Astrocyte of the spinal cord (primary cell): ENCODE data around the gene CIAO2B.

Experiments used
- DNase-seq: peaks from one replicate; pipeline ENCODE4 v3.0.0; 2011; ENCODE audit warnings: low read depth, low spot score
- H3K4me3 ChIP-seq: 2 replicates; pipeline ENCODE4 v1.5.1; 2011; ENCODE audit warnings: low read depth, mild to moderate bottlenecking, low read length, moderate library complexity
- in situ Hi-C: cut with HindIII; loops from 2 replicates; pipeline ENCODE4 v1.10.0; 2017; ENCODE audit warnings: low sequenced_read_pairs
- TF ChIP-seq, protein P1 (sequence below): IDR thresholded peaks from 2 replicates; pipeline ENCODE4 v1.5.1; 2012; ENCODE audit warnings: low read depth, mild to moderate bottlenecking, low read length, inconsistent platforms

Gene CIAO2B

DNA sequence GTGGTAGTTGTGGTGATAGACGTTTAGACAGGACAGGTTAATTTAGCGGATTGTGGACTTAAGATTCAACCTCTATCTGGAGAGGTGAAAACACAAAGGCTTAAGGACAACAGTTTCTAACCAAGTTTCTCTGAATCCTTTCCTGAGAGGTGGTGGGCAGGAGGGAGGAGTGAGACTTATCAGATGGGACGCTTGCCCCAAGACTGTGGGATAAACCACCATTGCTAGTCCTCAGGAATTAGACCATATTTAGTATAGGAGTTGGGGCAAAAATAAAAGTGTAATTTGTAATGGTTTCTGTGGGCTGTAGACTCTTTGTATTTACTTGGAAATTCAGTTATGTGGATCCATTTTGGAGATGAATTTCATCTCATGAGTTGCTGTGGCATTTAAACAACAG is 47.3 kb downstream of the CIAO2B start:
- no peak overlapping the region for H3K4me3 ChIP-seq
- in situ Hi-C loops: no loop called here
- TF ChIP-seq, protein P1, sequence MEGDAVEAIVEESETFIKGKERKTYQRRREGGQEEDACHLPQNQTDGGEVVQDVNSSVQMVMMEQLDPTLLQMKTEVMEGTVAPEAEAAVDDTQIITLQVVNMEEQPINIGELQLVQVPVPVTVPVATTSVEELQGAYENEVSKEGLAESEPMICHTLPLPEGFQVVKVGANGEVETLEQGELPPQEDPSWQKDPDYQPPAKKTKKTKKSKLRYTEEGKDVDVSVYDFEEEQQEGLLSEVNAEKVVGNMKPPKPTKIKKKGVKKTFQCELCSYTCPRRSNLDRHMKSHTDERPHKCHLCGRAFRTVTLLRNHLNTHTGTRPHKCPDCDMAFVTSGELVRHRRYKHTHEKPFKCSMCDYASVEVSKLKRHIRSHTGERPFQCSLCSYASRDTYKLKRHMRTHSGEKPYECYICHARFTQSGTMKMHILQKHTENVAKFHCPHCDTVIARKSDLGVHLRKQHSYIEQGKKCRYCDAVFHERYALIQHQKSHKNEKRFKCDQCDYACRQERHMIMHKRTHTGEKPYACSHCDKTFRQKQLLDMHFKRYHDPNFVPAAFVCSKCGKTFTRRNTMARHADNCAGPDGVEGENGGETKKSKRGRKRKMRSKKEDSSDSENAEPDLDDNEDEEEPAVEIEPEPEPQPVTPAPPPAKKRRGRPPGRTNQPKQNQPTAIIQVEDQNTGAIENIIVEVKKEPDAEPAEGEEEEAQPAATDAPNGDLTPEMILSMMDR: no peak
- peak; percentile 60 for DNase-seq

DNA sequence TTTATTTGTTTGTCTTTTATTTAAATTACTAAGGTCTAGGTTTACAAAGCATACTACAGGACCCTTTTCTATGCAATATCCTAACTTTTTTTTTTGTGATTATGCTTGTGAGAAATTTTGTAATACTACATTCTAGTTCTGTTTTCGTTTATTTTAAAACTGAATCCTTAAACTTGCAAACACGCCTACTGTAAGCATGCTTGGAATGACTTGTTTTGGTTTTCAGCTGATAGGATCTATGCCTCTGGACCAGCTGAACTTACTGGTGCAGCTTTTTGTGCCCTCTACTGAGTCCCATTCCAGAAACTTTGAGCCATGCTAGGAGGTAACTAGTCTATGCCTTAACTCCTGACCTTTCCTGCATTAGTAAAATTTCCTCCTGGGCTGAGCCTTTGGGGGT is 47.9 kb downstream of the CIAO2B start:
- no peak for DNase-seq

DNA sequence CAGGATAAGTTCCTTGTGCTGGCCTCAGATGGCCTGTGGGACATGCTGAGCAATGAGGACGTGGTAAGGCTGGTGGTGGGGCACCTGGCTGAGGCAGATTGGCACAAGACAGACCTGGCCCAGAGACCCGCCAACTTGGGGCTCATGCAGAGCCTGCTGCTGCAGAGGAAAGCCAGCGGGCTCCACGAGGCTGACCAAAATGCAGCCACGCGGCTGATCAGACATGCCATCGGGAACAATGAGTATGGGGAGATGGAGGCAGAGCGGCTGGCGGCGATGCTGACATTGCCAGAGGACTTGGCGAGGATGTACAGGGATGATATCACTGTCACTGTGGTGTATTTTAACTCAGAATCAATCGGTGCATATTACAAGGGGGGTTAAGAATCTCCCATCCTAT is 48.7 kb downstream of the CIAO2B start:
- TF ChIP-seq, protein P1: no peak
- DNase-seq: no peak
- in situ Hi-C loops: no loop called here
- no peak overlapping the region for H3K4me3 ChIP-seq

More for the DNA sequence above, 47.9 kb downstream of the CIAO2B start:
- no peak overlapping the region for H3K4me3 ChIP-seq
- in situ Hi-C loops: no loop called here
- TF ChIP-seq, protein P1: no peak

DNA sequence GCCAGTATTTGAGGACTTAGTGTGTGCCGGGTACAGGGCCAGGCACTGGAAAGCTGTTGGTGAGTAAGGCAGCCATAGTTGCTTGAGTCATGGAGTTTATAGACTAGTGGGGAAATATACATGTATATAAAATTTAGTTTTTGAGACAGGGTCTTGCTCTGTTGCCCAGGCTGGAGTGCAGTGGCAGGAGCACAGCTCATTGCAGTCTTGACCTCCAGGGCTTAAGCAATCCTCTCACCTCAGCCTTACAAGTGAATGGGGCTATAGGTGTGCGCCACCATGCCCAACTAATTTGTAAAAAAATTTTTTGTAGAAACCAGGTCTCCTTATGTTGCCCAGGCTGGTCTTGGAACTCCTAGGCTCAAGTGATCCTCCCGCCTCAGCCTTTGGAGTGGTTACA is 51.5 kb downstream of the CIAO2B start:
- no peak for DNase-seq
- TF ChIP-seq, protein P1: no peak
- no peak overlapping the region for H3K4me3 ChIP-seq
- in situ Hi-C loops: no loop called here
